ENCODE measurements around the gene CCDC167.
"Not testable (repeated sequence)": the region's sequence is repeated elsewhere in the genome, so short reads cannot be mapped to it uniquely, and the experiment has no call there.

The CCDC167 gene

GRCh38 chr6:37479266-37479854 is 20.3 kb downstream of the CCDC167 start:
- DNase-seq (ENCODE audit: extremely low spot score, insufficient read length, low read depth) (no peak), FAIRE-seq (no peak)

- no peak for FAIRE-seq
- no peak for DNase-seq (ENCODE audit: extremely low spot score, insufficient read length, low read depth)
Measured at GRCh38 chr6:37478827-37479226, 20.9 kb downstream of the CCDC167 start.

- FAIRE-seq (no peak), DNase-seq (ENCODE audit: extremely low spot score, insufficient read length, low read depth) (no peak)
Measured at GRCh38 chr6:37477656-37478435, 21.8 kb downstream of the CCDC167 start.

- FAIRE-seq (no peak), DNase-seq (ENCODE audit: extremely low spot score, insufficient read length, low read depth) (no peak)
Measured at GRCh38 chr6:37477191-37477590, 22.5 kb downstream of the CCDC167 start.

GRCh38 chr6:37474316-37474715 is 25.4 kb downstream of the CCDC167 start:
- FAIRE-seq (no peak), DNase-seq (ENCODE audit: extremely low spot score, insufficient read length, low read depth) (no peak)

GRCh38 chr6:37473364-37474095 is 26.2 kb downstream of the CCDC167 start:
- FAIRE-seq: no peak
- DNase-seq (ENCODE audit: extremely low spot score, insufficient read length, low read depth): no peak

GRCh38 chr6:37467718-37468117 is 32.0 kb downstream of the CCDC167 start:
- FAIRE-seq: no peak

GRCh38 chr6:37463110-37463509 is 36.6 kb downstream of the CCDC167 start:
- DNase-seq (ENCODE audit: extremely low spot score, insufficient read length, low read depth): no peak
- no peak for FAIRE-seq

More at GRCh38 chr6:37467718-37468117, 32.0 kb downstream of the CCDC167 start:
- DNase-seq (ENCODE audit: extremely low spot score, insufficient read length, low read depth): no peak

- no peak for FAIRE-seq
Measured at GRCh38 chr6:37460805-37461204, 38.9 kb downstream of the CCDC167 start.

GRCh38 chr6:37459981-37460800 is 39.5 kb downstream of the CCDC167 start:
- FAIRE-seq (no peak), DNase-seq (ENCODE audit: extremely low spot score, insufficient read length, low read depth) (no peak)

More at GRCh38 chr6:37460805-37461204, 38.9 kb downstream of the CCDC167 start:
- DNase-seq (ENCODE audit: extremely low spot score, insufficient read length, low read depth): no peak

GRCh38 chr6:37456816-37457560 is 42.7 kb downstream of the CCDC167 start:
- FAIRE-seq: no peak
- DNase-seq (ENCODE audit: extremely low spot score, insufficient read length, low read depth): no peak

GRCh38 chr6:37456126-37456525 is 43.6 kb downstream of the CCDC167 start:
- FAIRE-seq (no peak), DNase-seq (ENCODE audit: extremely low spot score, insufficient read length, low read depth) (no peak)

- DNase-seq (ENCODE audit: extremely low spot score, insufficient read length, low read depth): no peak
- no peak for FAIRE-seq
Measured at GRCh38 chr6:37454420-37455140, 45.1 kb downstream of the CCDC167 start.

GRCh38 chr6:37452522-37452921 is 47.2 kb downstream of the CCDC167 start:
- DNase-seq (ENCODE audit: extremely low spot score, insufficient read length, low read depth) (no peak), FAIRE-seq (no peak)

- DNase-seq (ENCODE audit: extremely low spot score, insufficient read length, low read depth): no peak
- FAIRE-seq: no peak
Measured at GRCh38 chr6:37451441-37452193, 48.1 kb downstream of the CCDC167 start.

GRCh38 chr6:37449984-37450383 is 49.7 kb downstream of the CCDC167 start:
- no peak for DNase-seq (ENCODE audit: extremely low spot score, insufficient read length, low read depth)
- FAIRE-seq: no peak

GRCh38 chr6:37443216-37443542 is 56.5 kb downstream of the CCDC167 start:
- FAIRE-seq; DNase-seq (ENCODE audit: extremely low spot score, insufficient read length, low read depth): not testable (repeated sequence)

Measured in GM18507 (cell line).